HG03342 (cell line): Measurements from ENCODE around the gene SCLT1.

Experiments used
- ATAC-seq: cut with Tn5 transposase; IDR thresholded peaks from one replicate; pipeline ENCODE4 v1.9.1; 2021; ENCODE audit warnings: mild to moderate bottlenecking, moderate library complexity; ENCODE audit not compliant: unreplicated experiment

Gene SCLT1

DNA sequence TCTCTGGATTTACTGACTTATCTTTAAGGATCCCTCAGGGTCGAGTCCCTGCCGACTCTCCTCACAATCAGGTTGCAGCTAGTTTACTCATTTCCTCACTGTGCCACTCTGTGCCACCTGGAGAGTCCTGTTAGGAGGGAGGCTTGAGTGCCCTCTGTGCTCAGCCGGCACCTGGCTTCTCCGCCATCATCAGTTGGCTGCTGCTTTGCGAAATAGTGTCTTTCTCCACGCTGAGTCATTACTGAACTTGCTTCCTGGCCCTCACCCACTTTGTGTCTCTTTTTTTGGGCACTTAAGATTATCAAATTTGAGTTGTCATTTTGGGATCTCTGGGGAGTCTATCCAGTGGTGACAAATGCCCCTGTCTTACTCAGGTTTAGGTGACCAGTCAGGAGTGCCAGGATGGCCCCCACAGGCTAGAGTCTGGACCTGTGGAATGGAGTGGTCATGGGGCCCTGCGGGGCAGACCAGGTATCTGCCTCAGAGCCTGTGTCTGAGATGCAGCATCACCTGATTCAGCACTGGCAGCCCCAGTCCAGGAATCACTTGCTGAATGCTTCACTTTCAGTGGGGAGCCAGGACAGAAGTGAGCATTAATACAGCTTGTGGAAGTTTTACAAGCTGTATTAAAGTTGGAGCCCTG lies 246.1 kb downstream of the SCLT1 start:
- no peak for ATAC-seq

- no peak for ATAC-seq
These were observed 247.3 kb downstream of the SCLT1 start for GRCh38 chr4:128846063-128846462.

- ATAC-seq = no peak
These were observed 248.4 kb downstream of the SCLT1 start for GRCh38 chr4:128844931-128845330.

GRCh38 chr4:128841402-128841801 lies 251.9 kb downstream of the SCLT1 start:
- ATAC-seq = no peak

- no peak for ATAC-seq
These were observed 252.5 kb downstream of the SCLT1 start for GRCh38 chr4:128840711-128841318.

DNA sequence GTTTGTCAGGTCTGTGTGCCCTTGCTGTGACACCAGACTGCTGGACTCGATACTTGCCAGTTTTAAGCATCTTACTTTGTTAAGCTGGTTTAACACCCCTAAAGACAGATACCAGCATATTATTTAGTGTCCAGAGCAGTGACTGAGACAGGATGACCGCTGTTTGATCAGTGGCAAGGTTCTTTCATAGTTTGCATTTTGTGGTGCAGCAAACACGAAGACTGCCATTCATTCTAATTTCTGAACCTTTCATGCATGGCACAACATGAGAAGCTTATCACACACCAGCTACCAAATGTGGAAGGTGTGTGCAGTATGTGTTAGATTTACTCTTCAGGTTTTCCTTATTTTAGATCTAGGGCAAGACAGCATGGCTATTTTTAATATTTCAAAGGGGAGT lies 255.7 kb downstream of the SCLT1 start:
- ATAC-seq = no peak

GRCh38 chr4:128837198-128837597 lies 256.1 kb downstream of the SCLT1 start:
- no peak for ATAC-seq

DNA sequence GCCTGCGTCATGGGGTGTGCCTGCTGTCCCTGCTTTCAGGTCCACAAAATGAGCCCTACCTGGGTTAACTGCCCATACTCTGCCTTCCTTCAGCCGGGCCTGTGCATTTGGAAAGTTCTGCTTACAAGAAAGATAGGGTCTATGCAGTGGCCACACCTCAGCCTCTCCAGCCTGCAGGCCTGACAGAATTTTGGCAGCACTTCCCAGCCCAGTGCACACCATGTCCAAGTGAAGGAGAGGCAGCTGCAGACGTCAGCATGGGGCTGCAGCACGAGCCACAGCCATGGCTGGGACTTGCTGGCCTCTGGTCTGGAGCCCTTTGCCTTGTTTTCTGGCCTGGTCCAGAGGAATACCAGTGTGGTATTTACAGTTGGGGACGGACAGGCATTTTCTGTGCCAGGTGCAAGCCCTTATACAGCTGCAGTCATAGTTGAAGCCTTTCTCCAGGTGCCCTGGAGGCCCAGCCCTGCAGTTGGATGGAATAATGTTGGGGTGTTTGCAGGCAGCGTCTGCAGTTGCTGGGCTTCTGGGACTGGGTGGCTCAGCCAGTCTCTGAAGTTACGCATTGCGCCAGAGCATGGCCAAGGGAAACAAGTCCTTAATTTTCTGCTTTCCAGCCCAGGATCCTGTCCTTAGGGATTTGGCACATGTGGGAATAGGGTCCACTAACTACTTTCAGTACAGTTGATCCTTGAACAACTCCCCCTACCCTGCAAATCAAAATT lies 257.7 kb downstream of the SCLT1 start:
- ATAC-seq = no peak
